Upper lobe of left lung (tissue), 4 donors: ENCODE measurements around the gene LGALS7B.

Experiments
- EP300 ChIP-seq, 4 donors: sonication (generic); formaldehyde crosslinking; IDR thresholded peaks; one replicate each; pipeline ENCODE4 v1.5.1; 2017; ENCODE audit warnings: antibody characterized with exemption in 4 of 4, control low read depth in 2 of 4
- TF ChIP-seq, protein P1 (sequence below), 6 experiments: fragments of 450-650 bp in 4 of 6; fragments of 200-600 bp in 2 of 6; sonication (generic) in 2 of 6; IDR thresholded peaks; one replicate each; pipeline ENCODE4 v1.5.1; 2016 to 2019; ENCODE audit warnings: antibody characterized with exemption in 6 of 6

DNA sequence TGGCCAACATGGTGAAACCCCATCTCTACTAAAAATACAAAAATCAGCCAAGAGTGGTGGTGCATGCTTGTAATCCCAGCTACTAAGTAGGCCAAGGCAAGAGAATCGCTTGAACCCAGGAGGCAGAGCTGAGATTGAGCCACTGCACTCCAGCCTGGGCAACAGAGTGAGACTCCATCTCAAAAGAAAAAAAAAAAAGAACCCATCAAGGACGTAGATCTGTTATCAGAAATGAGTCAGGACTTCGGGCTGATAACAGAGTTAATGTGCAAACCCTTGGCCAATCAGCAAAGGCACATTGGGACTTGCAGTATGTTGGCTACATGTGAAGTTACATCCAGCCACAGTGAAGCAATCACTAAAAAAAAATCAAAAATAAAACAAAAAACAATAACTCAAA lies 4.8 kb upstream of the LGALS7B start:
- TF ChIP-seq, protein P1, sequence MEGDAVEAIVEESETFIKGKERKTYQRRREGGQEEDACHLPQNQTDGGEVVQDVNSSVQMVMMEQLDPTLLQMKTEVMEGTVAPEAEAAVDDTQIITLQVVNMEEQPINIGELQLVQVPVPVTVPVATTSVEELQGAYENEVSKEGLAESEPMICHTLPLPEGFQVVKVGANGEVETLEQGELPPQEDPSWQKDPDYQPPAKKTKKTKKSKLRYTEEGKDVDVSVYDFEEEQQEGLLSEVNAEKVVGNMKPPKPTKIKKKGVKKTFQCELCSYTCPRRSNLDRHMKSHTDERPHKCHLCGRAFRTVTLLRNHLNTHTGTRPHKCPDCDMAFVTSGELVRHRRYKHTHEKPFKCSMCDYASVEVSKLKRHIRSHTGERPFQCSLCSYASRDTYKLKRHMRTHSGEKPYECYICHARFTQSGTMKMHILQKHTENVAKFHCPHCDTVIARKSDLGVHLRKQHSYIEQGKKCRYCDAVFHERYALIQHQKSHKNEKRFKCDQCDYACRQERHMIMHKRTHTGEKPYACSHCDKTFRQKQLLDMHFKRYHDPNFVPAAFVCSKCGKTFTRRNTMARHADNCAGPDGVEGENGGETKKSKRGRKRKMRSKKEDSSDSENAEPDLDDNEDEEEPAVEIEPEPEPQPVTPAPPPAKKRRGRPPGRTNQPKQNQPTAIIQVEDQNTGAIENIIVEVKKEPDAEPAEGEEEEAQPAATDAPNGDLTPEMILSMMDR (IDR thresholded peaks at IDR 0.05): no peak
- TF ChIP-seq EP300 (IDR thresholded peaks at IDR 0.05): no peak
